ENCODE measurements around the gene MARCHF7.

MARCHF7 gene

GRCh38 chr2:159760326-159760725 lies 48.0 kb downstream of the MARCHF7 start:
- TF ChIP-seq CTCF (IDR thresholded peaks at IDR 0.05; ENCODE audit: low read depth, low read length) = no peak

GRCh38 chr2:159762075-159762474 lies 49.8 kb downstream of the MARCHF7 start:
- no peak overlapping the region for H3K4me3 ChIP-seq (ENCODE audit: low read depth, low read length)
- no peak for TF ChIP-seq CTCF (IDR thresholded peaks at IDR 0.05; ENCODE audit: low read depth, low read length)

More at GRCh38 chr2:159760326-159760725, 48.0 kb downstream of the MARCHF7 start:
- H3K4me3 ChIP-seq (ENCODE audit: low read depth, low read length) = no peak overlapping the region
